Fibroblast of skin of left biceps (primary cell): ENCODE measurements around the gene TMEM106C.

Experiments used
- DNase-seq, 2 experiments: peaks; one replicate each; pipeline ENCODE4 v3.0.0-alpha.2; 2013; ENCODE audit warnings: low read depth in 2 of 2

Gene TMEM106C

DNA sequence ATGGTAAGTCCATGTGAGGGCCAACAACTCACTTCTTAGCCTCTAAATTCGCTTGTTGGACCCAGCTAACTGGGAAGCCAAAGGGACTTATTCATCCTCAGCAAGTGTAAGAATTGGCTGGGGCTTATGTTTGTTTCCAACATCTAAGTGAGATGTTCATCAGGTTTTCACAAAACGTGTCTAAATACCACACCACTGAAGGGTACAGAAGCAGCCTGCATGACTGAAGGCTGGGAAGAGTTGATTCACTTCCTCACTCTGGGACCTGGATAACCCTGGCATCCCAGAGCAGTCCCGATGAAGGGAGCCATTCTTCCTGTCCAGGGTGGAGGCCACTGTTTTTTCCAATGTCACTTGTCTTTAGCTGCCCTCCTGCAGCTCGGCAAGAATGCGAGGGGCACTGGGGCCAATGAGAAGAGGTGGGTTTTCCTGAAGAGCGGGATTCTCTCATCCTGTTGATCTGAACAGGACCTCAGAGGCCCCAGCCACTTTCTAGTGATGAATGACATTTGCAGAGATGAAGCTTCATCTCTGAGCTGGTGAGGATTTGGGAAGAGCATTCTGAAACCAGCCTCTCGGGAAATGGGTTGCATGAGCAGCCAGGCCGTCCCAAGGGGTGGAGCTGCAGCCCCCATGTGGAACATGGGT is 53.1 kb downstream of the TMEM106C start:
- no peak for DNase-seq

DNA sequence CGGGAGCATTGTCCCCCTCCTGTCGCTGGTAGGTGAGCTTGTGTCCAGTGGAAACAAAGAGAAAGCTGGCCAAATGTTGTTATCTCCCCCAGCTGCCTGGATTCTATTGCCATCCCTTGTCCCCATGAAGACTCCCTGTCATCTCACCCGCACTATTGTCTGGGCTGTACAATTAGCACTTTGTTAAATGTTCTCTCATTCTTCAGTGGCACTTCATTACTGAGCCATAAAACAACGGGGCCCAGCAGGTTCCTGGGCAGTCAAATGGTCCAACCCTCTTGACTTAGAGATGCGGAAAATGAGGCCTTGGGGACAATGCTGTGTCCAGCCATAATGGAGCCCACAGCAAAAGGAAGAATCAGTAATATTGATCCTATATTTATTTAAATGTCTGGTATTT is 54.1 kb downstream of the TMEM106C start:
- no peak for DNase-seq

DNA sequence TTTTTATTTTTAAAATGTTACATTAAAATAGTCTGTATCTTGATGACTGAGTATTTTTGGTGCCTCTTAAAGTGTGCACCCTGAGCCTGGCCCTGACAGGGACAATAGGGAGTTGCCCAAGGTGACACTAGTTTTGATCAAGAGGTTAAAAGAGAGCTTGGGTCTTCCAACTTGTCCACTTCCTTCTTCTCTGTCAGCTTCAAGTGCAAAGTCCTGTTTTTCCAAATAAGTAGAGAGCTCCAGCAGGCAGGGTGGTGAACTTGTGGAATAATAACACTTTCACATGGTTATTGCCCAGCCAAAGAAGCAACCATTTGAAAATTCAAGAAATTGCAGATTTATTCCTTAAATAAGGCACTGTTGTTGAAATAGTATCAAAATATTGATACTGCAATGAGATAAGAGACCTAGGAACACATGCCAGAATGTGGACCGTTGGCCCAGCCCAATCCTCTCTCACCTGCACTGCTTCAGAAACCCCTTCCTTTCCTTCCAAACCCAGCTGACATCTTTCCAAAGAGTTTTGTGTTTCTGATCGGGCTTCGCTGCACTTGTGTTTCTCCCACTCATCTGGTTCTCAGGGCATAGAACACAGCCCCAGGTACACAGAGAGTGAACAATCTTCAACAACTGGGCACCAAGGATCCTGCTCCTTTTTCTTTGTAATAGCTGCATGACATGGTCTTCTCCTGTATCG is 54.7 kb downstream of the TMEM106C start:
- DNase-seq = no peak
